ENCODE measurements around the gene CBX2.
A peak's percentile ranks its signal among the peaks of the same experiment; 100 is the strongest.

The CBX2 gene

GRCh38 chr17:79822583-79823124, 44.7 kb downstream of the CBX2 start:
- Histone ChIP-seq H3K4me3 (ENCODE audit: low read length in 2 of 2) (no peak overlapping the region), H3K4me1 (ENCODE audit: control insufficient read depth in 2 of 2, insufficient read depth in 2 of 2, low read length in 2 of 2) (no peaks in the 10 kb centered on the region), H3K36me3 (ENCODE audit: control insufficient read depth in 2 of 2, insufficient read depth in 2 of 2, low read length in 2 of 2) (no peaks in the 10 kb centered on the region), H3K27ac (ENCODE audit: low read depth in 2 of 2, low read length in 2 of 2) (no peak overlapping the region), H3K27me3 (ENCODE audit: control insufficient read depth in 2 of 2, insufficient read depth in 2 of 2, low read length in 2 of 2) (peaks cover 8 to 10% of the 10 kb centered on the region in 2 donors), H3K9ac (ENCODE audit: low read depth in 1 of 2, low read length in 2 of 2) (no peak overlapping the region), H3K9me3 (ENCODE audit: control insufficient read depth in 2 of 2, low read length in 2 of 2) (no peaks in the 10 kb centered on the region)

GRCh38 chr17:79824234-79824633, 46.3 kb downstream of the CBX2 start:
- Histone ChIP-seq H3K27me3 (ENCODE audit: control insufficient read depth in 2 of 2, insufficient read depth in 2 of 2, low read length in 2 of 2) (peaks cover under 1 to 2% of the 10 kb centered on the region in 2 donors), H3K36me3 (ENCODE audit: control insufficient read depth in 2 of 2, insufficient read depth in 2 of 2, low read length in 2 of 2) (no peaks in the 10 kb centered on the region), H3K9ac (ENCODE audit: low read depth in 1 of 2, low read length in 2 of 2) (no peak overlapping the region)

GRCh38 chr17:79824893-79825579, 47.1 kb downstream of the CBX2 start:
- peaks cover 4 to 15% of the 10 kb centered on the region in 2 donors for H3K4me1 ChIP-seq (ENCODE audit: control insufficient read depth in 2 of 2, insufficient read depth in 2 of 2, low read length in 2 of 2)
- H3K27ac ChIP-seq (ENCODE audit: low read depth in 2 of 2, low read length in 2 of 2) = no peak overlapping the region
- H3K27me3 ChIP-seq (ENCODE audit: control insufficient read depth in 2 of 2, insufficient read depth in 2 of 2, low read length in 2 of 2) = peaks cover 0 to 2% of the 10 kb centered on the region in 2 donors
- H3K36me3 ChIP-seq (ENCODE audit: control insufficient read depth in 2 of 2, insufficient read depth in 2 of 2, low read length in 2 of 2) = no peaks in the 10 kb centered on the region
- no peak overlapping the region for H3K9ac ChIP-seq (ENCODE audit: low read depth in 1 of 2, low read length in 2 of 2)
- H3K4me3 ChIP-seq (ENCODE audit: low read length in 2 of 2) = no peak overlapping the region
- no peaks in the 10 kb centered on the region for H3K9me3 ChIP-seq (ENCODE audit: control insufficient read depth in 2 of 2, low read length in 2 of 2)

More at GRCh38 chr17:79824234-79824633, 46.3 kb downstream of the CBX2 start:
- Histone ChIP-seq H3K4me3 (ENCODE audit: low read length in 2 of 2) (no peak overlapping the region), H3K4me1 (ENCODE audit: control insufficient read depth in 2 of 2, insufficient read depth in 2 of 2, low read length in 2 of 2) (peaks cover 4 to 8% of the 10 kb centered on the region in 2 donors), H3K27ac (ENCODE audit: low read depth in 2 of 2, low read length in 2 of 2) (no peak overlapping the region), H3K9me3 (ENCODE audit: control insufficient read depth in 2 of 2, low read length in 2 of 2) (no peaks in the 10 kb centered on the region)

GRCh38 chr17:79825580-79825921, 47.6 kb downstream of the CBX2 start:
- Histone ChIP-seq H3K36me3 (ENCODE audit: control insufficient read depth in 2 of 2, insufficient read depth in 2 of 2, low read length in 2 of 2) (no peaks in the 10 kb centered on the region), H3K9ac (ENCODE audit: low read depth in 1 of 2, low read length in 2 of 2) (no peak overlapping the region), H3K4me1 (ENCODE audit: control insufficient read depth in 2 of 2, insufficient read depth in 2 of 2, low read length in 2 of 2) (peaks cover 4 to 15% of the 10 kb centered on the region in 2 donors), H3K9me3 (ENCODE audit: control insufficient read depth in 2 of 2, low read length in 2 of 2) (no peaks in the 10 kb centered on the region), H3K27ac (ENCODE audit: low read depth in 2 of 2, low read length in 2 of 2) (no peak overlapping the region), H3K4me3 (ENCODE audit: low read length in 2 of 2) (no peak overlapping the region), H3K27me3 (ENCODE audit: control insufficient read depth in 2 of 2, insufficient read depth in 2 of 2, low read length in 2 of 2) (peaks cover 0 to 2% of the 10 kb centered on the region in 2 donors)

- Histone ChIP-seq H3K4me1 (ENCODE audit: control insufficient read depth in 2 of 2, insufficient read depth in 2 of 2, low read length in 2 of 2) (peaks cover 9 to 19% of the 10 kb centered on the region in 2 donors), H3K27ac (ENCODE audit: low read depth in 2 of 2, low read length in 2 of 2) (no peak overlapping the region), H3K4me3 (ENCODE audit: low read length in 2 of 2) (no peak overlapping the region), H3K27me3 (ENCODE audit: control insufficient read depth in 2 of 2, insufficient read depth in 2 of 2, low read length in 2 of 2) (peaks cover 0 to 2% of the 10 kb centered on the region in 2 donors), H3K9ac (ENCODE audit: low read depth in 1 of 2, low read length in 2 of 2) (no peak overlapping the region), H3K36me3 (ENCODE audit: control insufficient read depth in 2 of 2, insufficient read depth in 2 of 2, low read length in 2 of 2) (no peaks in the 10 kb centered on the region), H3K9me3 (ENCODE audit: control insufficient read depth in 2 of 2, low read length in 2 of 2) (no peaks in the 10 kb centered on the region)
These were observed 48.3 kb downstream of the CBX2 start for GRCh38 chr17:79826204-79826680.

- H3K27ac ChIP-seq (ENCODE audit: low read depth in 2 of 2, low read length in 2 of 2) = no peak overlapping the region
- H3K4me3 ChIP-seq (ENCODE audit: low read length in 2 of 2) = no peak overlapping the region
- no peaks in the 10 kb centered on the region for H3K9me3 ChIP-seq (ENCODE audit: control insufficient read depth in 2 of 2, low read length in 2 of 2)
- H3K4me1 ChIP-seq (ENCODE audit: control insufficient read depth in 2 of 2, insufficient read depth in 2 of 2, low read length in 2 of 2) = peaks cover 12 to 24% of the 10 kb centered on the region in 2 donors
- H3K9ac ChIP-seq (ENCODE audit: low read depth in 1 of 2, low read length in 2 of 2) = no peak overlapping the region
- no peaks in the 10 kb centered on the region for H3K36me3 ChIP-seq (ENCODE audit: control insufficient read depth in 2 of 2, insufficient read depth in 2 of 2, low read length in 2 of 2)
- peaks cover 0 to 2% of the 10 kb centered on the region in 2 donors for H3K27me3 ChIP-seq (ENCODE audit: control insufficient read depth in 2 of 2, insufficient read depth in 2 of 2, low read length in 2 of 2)
These were observed 49.1 kb downstream of the CBX2 start for GRCh38 chr17:79826841-79827578.

GRCh38 chr17:79829004-79829403, 51.1 kb downstream of the CBX2 start:
- H3K4me3 ChIP-seq (ENCODE audit: low read length in 2 of 2) = no peak overlapping the region
- H3K4me1 ChIP-seq (ENCODE audit: control insufficient read depth in 2 of 2, insufficient read depth in 2 of 2, low read length in 2 of 2) = peaks cover 17 to 26% of the 10 kb centered on the region in 2 donors
- peak overlapping the region in 1 of 2 donors; percentile 56 for H3K27ac ChIP-seq (ENCODE audit: low read depth in 2 of 2, low read length in 2 of 2)
- H3K9ac ChIP-seq (ENCODE audit: low read depth in 1 of 2, low read length in 2 of 2) = peak overlapping the region in 1 of 2 donors; percentile 15
- H3K36me3 ChIP-seq (ENCODE audit: control insufficient read depth in 2 of 2, insufficient read depth in 2 of 2, low read length in 2 of 2) = no peaks in the 10 kb centered on the region
- no peaks in the 10 kb centered on the region for H3K9me3 ChIP-seq (ENCODE audit: control insufficient read depth in 2 of 2, low read length in 2 of 2)
- peaks cover 0 to 2% of the 10 kb centered on the region in 2 donors for H3K27me3 ChIP-seq (ENCODE audit: control insufficient read depth in 2 of 2, insufficient read depth in 2 of 2, low read length in 2 of 2)

- Histone ChIP-seq H3K4me1 (ENCODE audit: control insufficient read depth in 2 of 2, insufficient read depth in 2 of 2, low read length in 2 of 2) (peaks cover 17 to 26% of the 10 kb centered on the region in 2 donors), H3K27ac (ENCODE audit: low read depth in 2 of 2, low read length in 2 of 2) (peak overlapping the region in 1 of 2 donors; percentile 56), H3K36me3 (ENCODE audit: control insufficient read depth in 2 of 2, insufficient read depth in 2 of 2, low read length in 2 of 2) (no peaks in the 10 kb centered on the region), H3K9me3 (ENCODE audit: control insufficient read depth in 2 of 2, low read length in 2 of 2) (no peaks in the 10 kb centered on the region), H3K4me3 (ENCODE audit: low read length in 2 of 2) (no peak overlapping the region), H3K9ac (ENCODE audit: low read depth in 1 of 2, low read length in 2 of 2) (peak overlapping the region in 1 of 2 donors; percentile 15), H3K27me3 (ENCODE audit: control insufficient read depth in 2 of 2, insufficient read depth in 2 of 2, low read length in 2 of 2) (peaks cover 0 to 2% of the 10 kb centered on the region in 2 donors)
These were observed 51.5 kb downstream of the CBX2 start for GRCh38 chr17:79829457-79829856.

- Histone ChIP-seq H3K27me3 (ENCODE audit: control insufficient read depth in 2 of 2, insufficient read depth in 2 of 2, low read length in 2 of 2) (no peaks in the 10 kb centered on the region), H3K4me1 (ENCODE audit: control insufficient read depth in 2 of 2, insufficient read depth in 2 of 2, low read length in 2 of 2) (peaks cover 17 to 26% of the 10 kb centered on the region in 2 donors), H3K27ac (ENCODE audit: low read depth in 2 of 2, low read length in 2 of 2) (no peak overlapping the region)
These were observed 52.4 kb downstream of the CBX2 start for GRCh38 chr17:79830303-79830702.

GRCh38 chr17:79830763-79831264, 52.9 kb downstream of the CBX2 start:
- Histone ChIP-seq H3K9ac (ENCODE audit: low read depth in 1 of 2, low read length in 2 of 2) (no peak overlapping the region), H3K4me3 (ENCODE audit: low read length in 2 of 2) (no peak overlapping the region), H3K4me1 (ENCODE audit: control insufficient read depth in 2 of 2, insufficient read depth in 2 of 2, low read length in 2 of 2) (peaks cover 18 to 26% of the 10 kb centered on the region in 2 donors), H3K27me3 (ENCODE audit: control insufficient read depth in 2 of 2, insufficient read depth in 2 of 2, low read length in 2 of 2) (no peaks in the 10 kb centered on the region), H3K27ac (ENCODE audit: low read depth in 2 of 2, low read length in 2 of 2) (no peak overlapping the region), H3K9me3 (ENCODE audit: control insufficient read depth in 2 of 2, low read length in 2 of 2) (no peaks in the 10 kb centered on the region), H3K36me3 (ENCODE audit: control insufficient read depth in 2 of 2, insufficient read depth in 2 of 2, low read length in 2 of 2) (peaks cover 3 to 9% of the 10 kb centered on the region in 2 donors)

More at GRCh38 chr17:79830303-79830702, 52.4 kb downstream of the CBX2 start:
- H3K36me3 ChIP-seq (ENCODE audit: control insufficient read depth in 2 of 2, insufficient read depth in 2 of 2, low read length in 2 of 2) = peaks cover 3 to 7% of the 10 kb centered on the region in 2 donors
- H3K9me3 ChIP-seq (ENCODE audit: control insufficient read depth in 2 of 2, low read length in 2 of 2) = no peaks in the 10 kb centered on the region
- no peak overlapping the region for H3K9ac ChIP-seq (ENCODE audit: low read depth in 1 of 2, low read length in 2 of 2)
- no peak overlapping the region for H3K4me3 ChIP-seq (ENCODE audit: low read length in 2 of 2)
